ENCODE measurements around the gene SGMS1.

DNA sequence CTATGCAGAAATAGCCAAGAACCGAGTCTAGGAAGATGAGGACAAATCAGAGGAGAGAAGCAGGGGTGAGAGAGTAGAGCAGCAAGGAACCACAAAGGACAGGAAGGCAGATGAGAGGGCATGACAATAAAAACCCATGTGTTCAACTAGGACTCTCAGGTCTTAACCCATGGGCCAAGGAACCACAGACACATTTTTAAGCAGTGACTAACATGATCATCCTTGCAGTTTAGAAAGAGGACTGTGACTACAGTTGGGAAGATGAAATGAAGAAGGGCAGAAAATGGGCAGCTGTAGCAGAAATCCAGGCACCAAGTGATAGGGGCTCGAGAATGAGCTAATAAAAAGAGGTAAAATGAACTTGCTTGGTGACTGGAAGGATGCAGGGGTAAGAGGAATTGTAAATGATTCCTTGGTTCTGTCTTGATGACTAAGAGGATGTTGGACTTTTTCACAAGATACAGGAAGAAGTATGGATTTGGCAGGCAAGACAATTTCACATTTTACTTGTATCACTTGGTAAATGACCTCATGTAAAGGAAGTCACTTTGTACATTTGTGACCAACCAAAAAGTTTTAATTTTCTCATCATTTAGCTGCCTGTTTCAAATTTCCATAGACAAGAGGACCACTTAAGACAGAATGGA lies 22.8 kb downstream of the SGMS1 start:
- no peak for TF ChIP-seq EP300 (conservative IDR thresholded peaks at IDR 0.05; ENCODE audit: poor library complexity, severe bottlenecking)
- TF ChIP-seq, protein P1, sequence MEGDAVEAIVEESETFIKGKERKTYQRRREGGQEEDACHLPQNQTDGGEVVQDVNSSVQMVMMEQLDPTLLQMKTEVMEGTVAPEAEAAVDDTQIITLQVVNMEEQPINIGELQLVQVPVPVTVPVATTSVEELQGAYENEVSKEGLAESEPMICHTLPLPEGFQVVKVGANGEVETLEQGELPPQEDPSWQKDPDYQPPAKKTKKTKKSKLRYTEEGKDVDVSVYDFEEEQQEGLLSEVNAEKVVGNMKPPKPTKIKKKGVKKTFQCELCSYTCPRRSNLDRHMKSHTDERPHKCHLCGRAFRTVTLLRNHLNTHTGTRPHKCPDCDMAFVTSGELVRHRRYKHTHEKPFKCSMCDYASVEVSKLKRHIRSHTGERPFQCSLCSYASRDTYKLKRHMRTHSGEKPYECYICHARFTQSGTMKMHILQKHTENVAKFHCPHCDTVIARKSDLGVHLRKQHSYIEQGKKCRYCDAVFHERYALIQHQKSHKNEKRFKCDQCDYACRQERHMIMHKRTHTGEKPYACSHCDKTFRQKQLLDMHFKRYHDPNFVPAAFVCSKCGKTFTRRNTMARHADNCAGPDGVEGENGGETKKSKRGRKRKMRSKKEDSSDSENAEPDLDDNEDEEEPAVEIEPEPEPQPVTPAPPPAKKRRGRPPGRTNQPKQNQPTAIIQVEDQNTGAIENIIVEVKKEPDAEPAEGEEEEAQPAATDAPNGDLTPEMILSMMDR (IDR thresholded peaks at IDR 0.05; ENCODE audit: poor library complexity, severe bottlenecking), result no peak
- TF ChIP-seq SMC3 (conservative IDR thresholded peaks at IDR 0.05; ENCODE audit: poor library complexity), result no peak
- TF ChIP-seq EZH2 (IDR thresholded peaks at IDR 0.05; ENCODE audit: borderline replicate concordance, insufficient read depth, low read length, poor library complexity, severe bottlenecking), result no peak
- no peak for TF ChIP-seq RAD21 (conservative IDR thresholded peaks at IDR 0.05)
- TF ChIP-seq, protein P2, sequence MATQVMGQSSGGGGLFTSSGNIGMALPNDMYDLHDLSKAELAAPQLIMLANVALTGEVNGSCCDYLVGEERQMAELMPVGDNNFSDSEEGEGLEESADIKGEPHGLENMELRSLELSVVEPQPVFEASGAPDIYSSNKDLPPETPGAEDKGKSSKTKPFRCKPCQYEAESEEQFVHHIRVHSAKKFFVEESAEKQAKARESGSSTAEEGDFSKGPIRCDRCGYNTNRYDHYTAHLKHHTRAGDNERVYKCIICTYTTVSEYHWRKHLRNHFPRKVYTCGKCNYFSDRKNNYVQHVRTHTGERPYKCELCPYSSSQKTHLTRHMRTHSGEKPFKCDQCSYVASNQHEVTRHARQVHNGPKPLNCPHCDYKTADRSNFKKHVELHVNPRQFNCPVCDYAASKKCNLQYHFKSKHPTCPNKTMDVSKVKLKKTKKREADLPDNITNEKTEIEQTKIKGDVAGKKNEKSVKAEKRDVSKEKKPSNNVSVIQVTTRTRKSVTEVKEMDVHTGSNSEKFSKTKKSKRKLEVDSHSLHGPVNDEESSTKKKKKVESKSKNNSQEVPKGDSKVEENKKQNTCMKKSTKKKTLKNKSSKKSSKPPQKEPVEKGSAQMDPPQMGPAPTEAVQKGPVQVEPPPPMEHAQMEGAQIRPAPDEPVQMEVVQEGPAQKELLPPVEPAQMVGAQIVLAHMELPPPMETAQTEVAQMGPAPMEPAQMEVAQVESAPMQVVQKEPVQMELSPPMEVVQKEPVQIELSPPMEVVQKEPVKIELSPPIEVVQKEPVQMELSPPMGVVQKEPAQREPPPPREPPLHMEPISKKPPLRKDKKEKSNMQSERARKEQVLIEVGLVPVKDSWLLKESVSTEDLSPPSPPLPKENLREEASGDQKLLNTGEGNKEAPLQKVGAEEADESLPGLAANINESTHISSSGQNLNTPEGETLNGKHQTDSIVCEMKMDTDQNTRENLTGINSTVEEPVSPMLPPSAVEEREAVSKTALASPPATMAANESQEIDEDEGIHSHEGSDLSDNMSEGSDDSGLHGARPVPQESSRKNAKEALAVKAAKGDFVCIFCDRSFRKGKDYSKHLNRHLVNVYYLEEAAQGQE (IDR thresholded peaks at IDR 0.05; ENCODE audit: borderline replicate concordance), result no peak

Measured in neural cell (in vitro differentiated cells).